Inferior parietal cortex (tissue), 1 donor: ENCODE measurements around the gene TAF4B.

Source experiments
- DNase-seq: peaks from one replicate; pipeline ENCODE4 v3.0.0-alpha.2; 2016; ENCODE audit errors: extremely low spot score

The TAF4B gene

DNA sequence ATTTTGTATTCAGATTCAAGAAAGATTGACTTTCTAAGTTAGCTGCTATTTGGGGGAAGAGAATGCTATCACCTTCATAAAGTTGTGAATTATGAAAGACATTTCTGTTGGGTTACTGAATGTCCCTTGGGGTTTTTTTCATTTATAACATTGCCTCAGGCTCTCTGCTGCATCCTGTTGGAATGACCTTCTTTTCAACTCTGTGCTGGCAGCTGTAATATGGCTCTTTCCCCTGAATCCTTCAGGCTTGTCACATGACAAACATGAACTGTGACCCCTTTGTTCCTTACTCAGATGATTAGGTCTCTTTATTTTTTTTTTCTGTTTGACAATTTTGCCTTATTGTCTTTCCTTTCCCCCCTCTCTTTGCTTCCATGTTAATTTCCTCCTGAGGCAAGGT is 159.8 kb downstream of the TAF4B start:
- DNase-seq, result peak; percentile 27

DNA sequence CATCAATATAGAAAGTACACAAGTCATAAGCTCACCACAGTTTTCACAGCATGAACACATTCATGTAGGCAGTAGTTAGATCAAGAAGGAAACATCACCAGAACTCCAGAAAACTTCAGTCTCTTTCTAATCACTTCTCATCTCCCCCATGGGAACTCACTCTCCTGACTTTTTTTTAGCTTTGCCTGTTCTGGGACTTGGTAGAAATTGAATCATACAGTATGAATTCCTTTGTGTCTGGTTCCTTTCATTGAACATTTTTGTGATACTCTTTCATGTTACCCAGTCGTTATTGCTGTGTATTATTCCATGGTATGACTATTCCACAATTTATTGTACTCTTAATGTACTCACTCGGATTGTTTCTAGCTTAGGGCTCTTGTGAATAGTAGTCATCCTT is 160.2 kb downstream of the TAF4B start:
- no peak for DNase-seq

DNA sequence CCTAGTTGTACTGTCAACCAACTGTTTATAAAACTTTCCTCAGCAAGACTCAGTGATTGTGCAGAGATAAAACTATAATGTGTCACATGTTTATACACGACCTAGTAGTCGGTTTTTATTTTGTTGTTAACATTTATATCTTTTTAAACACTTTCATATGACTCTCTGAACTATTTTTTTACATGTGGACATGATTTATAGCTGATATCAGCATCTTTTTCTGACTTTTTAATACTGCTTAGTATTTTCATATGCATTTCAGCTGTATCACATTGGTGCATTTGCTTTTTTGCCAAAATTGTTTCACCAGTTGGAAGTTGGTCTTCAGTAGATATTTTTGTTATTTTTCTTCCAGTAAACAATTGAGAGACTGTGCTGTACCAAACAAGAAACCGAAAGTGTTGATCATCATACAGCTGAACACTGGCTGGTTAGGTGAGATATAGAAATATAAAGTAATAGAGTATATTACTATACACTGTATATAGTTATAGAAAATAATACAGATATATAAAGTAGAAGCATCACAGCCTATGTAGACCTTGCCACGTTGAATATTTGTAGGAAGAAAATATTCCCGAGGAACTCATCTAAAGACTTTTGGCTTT is 167.9 kb downstream of the TAF4B start:
- DNase-seq, result no peak

GRCh38 chr18:26397019-26397418 is 170.8 kb downstream of the TAF4B start:
- no peak for DNase-seq

- no peak for DNase-seq
Observed at GRCh38 chr18:26403491-26403890, 177.2 kb downstream of the TAF4B start.

DNA sequence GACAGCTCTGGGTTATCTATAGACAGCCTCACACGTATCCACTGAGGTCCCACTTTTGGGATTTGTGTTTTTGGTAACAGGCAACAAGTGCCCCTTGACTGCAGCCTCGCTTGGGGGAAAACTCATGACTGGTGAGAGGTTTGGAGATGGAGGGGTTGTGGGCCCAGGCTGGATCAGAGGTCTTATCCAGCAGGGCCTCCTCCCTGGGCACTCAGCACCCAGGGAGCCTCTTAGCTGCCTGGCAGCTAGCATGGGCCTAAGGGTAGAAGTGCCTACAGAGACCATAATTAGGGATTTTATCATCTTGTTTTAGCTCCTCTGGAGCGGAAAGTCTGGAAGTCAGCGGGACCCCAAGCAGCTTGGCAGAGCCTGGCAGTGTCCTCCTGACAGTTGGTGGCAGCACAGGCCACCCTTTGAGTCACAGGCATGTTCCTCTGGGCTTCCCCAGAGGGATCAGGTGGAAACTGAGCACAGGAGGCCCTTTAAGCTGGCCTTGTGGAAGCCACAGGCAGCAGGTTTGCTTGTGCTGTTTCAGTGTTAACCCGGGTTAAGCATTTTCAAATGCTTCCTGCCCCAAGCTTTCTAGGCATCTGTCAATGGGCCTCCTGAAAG is 179.1 kb downstream of the TAF4B start:
- DNase-seq, result peak; percentile 59

GRCh38 chr18:26406324-26406723 is 180.1 kb downstream of the TAF4B start:
- DNase-seq, result no peak

GRCh38 chr18:26406854-26407517 is 180.7 kb downstream of the TAF4B start:
- DNase-seq, result no peak

GRCh38 chr18:26407736-26408601 is 181.7 kb downstream of the TAF4B start:
- no peak for DNase-seq

- no peak for DNase-seq
Observed at GRCh38 chr18:26409091-26409490, 182.8 kb downstream of the TAF4B start.

DNA sequence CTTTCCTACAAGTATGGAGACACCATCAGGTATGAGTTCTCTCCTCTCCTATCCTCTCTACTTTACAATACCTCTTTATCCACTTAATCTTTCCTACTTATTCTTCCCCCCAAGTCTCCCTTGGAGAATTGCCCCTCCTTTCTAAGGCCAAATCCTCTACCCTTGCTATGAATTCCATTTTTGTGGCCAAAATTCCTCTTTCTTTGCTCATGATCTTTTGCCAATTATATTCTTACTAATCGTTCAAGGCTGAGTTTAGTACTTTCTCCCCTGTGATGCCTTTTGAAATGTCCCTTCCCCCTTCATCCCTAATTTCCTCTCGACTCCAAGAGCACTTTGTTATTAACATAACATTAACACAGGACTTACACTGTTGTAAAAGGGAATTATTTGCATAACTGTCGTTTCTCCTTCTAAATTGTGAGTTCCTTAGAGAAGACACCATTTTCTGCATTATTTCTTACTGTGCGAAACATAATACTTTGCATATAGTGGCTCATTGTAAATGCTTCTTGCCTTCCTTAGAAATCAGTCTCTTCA is 188.7 kb downstream of the TAF4B start:
- no peak for DNase-seq

DNA sequence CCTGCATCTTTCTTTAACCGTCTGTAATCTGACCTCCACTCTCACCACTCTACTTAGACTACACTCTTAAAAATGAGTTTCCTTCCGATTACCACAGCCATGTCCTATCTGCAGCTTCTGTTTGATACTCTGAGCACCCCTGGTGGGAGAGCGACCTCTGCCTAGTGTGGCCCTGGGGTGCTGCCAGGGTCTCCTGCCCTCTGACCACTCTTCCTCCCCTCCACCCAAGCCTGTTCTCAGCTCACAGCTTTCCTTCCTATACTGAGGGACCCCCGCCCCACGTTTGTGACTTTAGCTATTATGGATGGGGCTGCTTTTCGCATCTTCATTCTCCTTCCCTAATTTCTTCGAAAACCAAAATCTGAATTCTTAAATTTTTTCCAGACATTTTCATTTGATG is 189.4 kb downstream of the TAF4B start:
- DNase-seq, result no peak

DNA sequence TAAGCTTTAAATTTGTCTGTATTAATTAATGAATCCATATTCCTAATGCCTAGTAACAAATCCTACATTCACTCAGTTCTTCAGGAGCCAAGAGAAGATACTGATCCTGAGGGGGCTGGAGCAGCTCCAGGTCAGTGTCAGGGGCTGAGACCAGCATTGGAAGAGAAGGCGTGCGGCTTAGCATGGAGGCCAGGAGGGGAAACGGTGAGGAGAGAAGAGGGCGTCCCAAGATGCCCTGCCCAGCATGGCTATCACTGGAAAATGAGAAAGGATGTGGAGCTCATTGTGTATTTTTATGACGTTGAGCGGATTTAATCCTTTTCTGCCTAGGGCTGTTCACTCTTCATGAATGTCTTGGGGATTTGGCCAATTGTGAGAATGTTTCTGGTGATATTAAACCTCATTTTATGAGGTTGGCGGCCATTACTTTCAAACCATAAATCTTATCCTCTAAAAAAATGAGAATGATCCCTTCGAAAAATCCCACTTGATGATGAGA is 190.5 kb downstream of the TAF4B start:
- no peak for DNase-seq

DNA sequence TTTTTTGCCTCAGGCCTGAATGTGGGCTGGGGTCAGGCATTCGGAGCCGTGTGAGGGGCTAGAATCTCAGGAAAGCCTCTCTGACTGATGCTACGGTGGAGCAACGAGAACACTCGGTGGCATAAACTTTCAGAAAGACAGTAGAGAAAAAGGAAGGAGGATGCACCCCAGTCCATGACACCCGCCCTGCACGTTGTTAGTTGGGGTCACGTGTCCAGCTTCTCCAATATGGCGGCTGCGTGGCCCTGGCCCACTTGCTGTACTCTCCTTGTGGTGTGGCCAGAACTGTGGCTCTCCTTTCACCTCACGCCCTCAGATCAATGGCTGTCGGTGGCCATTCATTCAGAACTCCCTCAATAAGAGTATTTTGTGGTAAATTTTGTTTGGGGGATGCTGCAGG is 190.9 kb downstream of the TAF4B start:
- DNase-seq, result no peak

DNA sequence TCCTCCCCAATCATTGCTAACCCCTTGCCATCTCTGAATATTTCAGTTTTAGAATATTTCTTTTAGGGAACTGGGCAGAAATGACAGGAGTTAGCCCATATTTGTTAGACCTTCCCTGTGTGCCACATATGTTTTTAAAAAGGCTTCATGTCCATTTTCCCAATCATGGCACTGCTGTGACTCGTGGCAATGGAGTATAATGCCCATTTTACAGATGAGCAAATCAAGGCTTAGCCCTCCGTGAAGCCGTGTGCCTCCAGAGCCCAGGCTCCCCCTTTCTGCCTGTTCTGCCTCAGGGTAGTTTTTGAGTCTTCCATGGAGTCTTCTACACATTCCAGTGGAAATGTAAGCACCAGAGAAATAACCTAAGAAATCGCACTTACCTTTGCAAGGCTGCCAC is 192.0 kb downstream of the TAF4B start:
- no peak for DNase-seq

GRCh38 chr18:26419746-26420145 is 193.5 kb downstream of the TAF4B start:
- no peak for DNase-seq

- no peak for DNase-seq
Observed at GRCh38 chr18:26421503-26421902, 195.3 kb downstream of the TAF4B start.

DNA sequence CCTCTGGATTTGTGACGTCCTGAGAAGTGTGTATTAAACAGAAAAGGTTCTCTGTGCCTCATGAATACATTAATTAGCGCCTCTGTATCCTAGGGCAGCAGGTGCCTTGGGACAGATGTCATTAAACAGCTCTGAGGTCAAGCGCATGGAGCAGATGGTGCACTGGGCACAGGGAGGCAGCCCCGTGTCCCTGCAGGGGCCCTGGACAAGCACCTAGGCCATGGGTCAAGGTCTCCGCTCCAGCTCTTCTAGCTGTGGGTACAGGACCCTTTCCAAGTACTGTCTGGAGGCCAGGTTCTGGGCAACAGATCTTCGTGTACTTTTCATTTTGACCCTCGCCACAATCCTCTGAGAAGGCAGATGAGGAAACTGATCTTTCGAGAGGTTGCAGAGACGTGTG is 195.7 kb downstream of the TAF4B start:
- no peak for DNase-seq

DNA sequence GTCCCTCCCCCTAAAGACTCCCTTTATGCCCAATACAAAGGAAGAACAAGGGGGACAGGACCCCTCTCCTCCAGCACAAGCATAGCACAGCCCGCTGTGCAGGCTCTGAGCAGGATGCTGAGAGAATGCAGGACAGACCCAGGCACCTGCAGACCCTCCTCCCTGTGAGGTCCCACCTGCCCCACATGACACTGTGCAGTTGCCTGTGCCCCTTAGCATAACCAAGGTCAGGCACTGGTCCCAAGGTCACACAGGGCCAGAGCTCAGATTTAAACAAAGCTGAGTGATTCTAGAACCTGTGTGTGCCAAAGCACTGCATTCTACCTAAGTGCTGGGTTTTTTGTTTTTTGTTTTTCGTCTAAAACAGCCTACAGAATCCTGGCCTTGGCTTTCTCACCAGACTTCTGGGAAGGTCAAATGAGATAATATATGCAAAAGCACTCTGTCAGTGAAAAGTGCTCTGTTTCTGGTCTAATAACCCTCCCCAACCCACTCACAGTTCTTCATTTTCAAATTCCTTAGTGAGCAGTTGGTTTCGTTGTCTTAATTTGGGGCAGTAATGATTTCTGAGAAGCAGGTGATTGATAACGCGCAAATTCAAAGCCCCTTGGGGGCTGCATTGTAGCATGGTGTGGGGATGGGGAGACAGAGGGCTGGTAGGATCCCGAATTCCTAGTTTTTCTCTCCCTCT is 196.4 kb downstream of the TAF4B start:
- no peak for DNase-seq

DNA sequence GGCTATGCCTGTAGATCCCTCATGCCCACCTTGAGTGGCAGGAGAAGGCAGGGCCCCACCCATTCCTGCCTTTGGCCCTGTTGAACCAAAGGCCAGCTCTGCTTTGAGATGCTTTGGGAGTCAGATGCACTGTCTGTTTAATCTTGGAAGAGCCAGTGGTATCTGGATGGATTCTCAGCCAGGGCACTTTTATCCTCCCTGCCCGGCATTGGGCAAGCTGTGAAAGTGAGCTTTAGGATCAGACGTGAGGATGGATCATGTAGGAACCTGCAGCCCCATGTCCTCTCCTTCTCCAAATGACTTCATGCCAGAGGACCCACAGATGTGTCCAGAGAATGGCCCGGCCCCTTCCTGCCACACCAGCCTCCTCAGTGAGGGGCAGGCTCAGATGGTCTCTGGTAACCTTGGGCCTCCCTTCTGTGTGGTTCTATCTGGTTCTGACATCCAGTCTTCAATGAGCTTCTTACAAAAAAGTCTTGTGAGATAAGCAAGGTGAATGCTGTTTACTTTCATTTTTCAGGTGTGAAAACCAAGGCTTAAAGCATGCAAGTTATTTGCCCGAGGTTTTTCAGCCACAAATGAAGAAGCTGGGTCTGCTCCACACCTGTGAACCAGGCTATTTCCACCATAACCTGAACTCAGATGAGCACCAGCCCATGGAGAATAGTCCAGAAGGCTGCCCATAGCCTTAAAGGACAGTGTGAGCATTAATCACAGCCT is 198.3 kb downstream of the TAF4B start:
- no peak for DNase-seq

DNA sequence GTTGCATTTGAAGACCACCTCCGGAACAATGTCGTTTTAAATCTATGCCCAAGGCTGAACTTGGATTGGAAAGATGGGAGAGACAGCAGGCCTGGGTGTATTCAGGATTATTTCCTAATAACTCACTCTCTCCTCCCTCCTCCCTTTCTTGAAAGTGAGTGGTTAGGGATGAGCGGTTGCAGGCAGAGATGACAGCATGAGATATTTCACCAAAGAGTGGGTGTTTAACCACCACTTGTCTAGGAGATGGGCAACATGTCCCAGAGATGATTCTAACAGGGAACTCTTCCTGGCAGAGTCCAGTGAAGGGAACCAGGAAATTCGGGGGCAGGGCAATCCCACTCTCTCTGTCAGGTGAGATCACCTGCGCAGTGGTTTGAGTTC is 198.9 kb downstream of the TAF4B start:
- DNase-seq, result no peak
